ENCODE data around the gene HHIPL1. TPM values are rescaled to one million over a fixed set of nuclear protein-coding genes. Genes with fewer than 3 reads are reported as not detected.

Gene HHIPL1
- total and polyA plus RNA-seq, 2 of the 8 experiments (the other 6 are each of a cell fraction or from before 2014, with no cell fraction given), result 1.5 to 2.6 TPM

GRCh38 chr14:99647411-99647810 is 2.5 kb downstream of the HHIPL1 start:
- H4K5ac ChIP-seq (ENCODE audit: insufficient read length, low read depth, low read length), result no peak overlapping the region
- DNase-seq (ENCODE audit: low read depth in 1 of 2, low spot score in 2 of 2) (no peak), FAIRE-seq (no peak)
- no peak overlapping the region for H2BK12ac ChIP-seq (ENCODE audit: low read depth, low read length)
- no peak overlapping the region for H3K14ac ChIP-seq (ENCODE audit: insufficient read length)
- H3K27ac ChIP-seq (ENCODE audit: low read depth, low read length), result no peak overlapping the region
- H2AK5ac ChIP-seq (ENCODE audit: low read depth, low read length), result no peak overlapping the region
- no peaks in the 10 kb centered on the region for H4K20me1 ChIP-seq (replicated peaks in 1 of 2; ENCODE audit: control insufficient read depth in 1 of 2, insufficient read depth in 2 of 2, low read length in 2 of 2)
- H4K91ac ChIP-seq (replicated peaks; ENCODE audit: insufficient read length, low read length), result no peak overlapping the region
- H2BK120ac ChIP-seq (replicated peaks; ENCODE audit: low read depth, low read length), result no peak overlapping the region
- no peak overlapping the region for H3K4me2 ChIP-seq (ENCODE audit: insufficient read depth in 1 of 2, low read depth in 2 of 2, low read length in 2 of 2)
- peaks cover 0 to 14% (median 5%) of the 10 kb centered on the region in 4 experiments; a peak in 5 of 7 replicates for H3K4me1 ChIP-seq (replicated peaks in 1 of 4; ENCODE audit: control insufficient read depth in 3 of 4, insufficient read depth in 4 of 4, low read length in 3 of 4)
- peaks cover 10% of the 10 kb centered on the region; the same call in 1 of the 2 replicates for H3K23me2 ChIP-seq (ENCODE audit: low read depth, low read length)
- no peak overlapping the region for H3K9ac ChIP-seq (replicated peaks in 1 of 4; ENCODE audit: extremely low read depth in 1 of 4, low read depth in 3 of 4, low read length in 3 of 4)
- no peak overlapping the region for H3K56ac ChIP-seq (replicated peaks; ENCODE audit: insufficient read length, low read depth, low read length)
- H3K79me2 ChIP-seq (ENCODE audit: control insufficient read depth in 1 of 2, insufficient read depth in 2 of 2, low read length in 2 of 2), result no peaks in the 10 kb centered on the region
- no peak overlapping the region for H2AFZ ChIP-seq (ENCODE audit: low read length)
- ChIA-PET CTCF (ENCODE audit: partially characterized antibody) (interaction anchor here (0.6 to 1.7 kb wide), 9 partner anchors 8 to 109 kb away, joined by 3 to 4 read pairs (median 3); partner anchors contain the start of gene CYP46A1), POLR2A (ENCODE audit: partially characterized antibody) (no interaction called here)
- no peaks in the 10 kb centered on the region for H3K36me3 ChIP-seq (ENCODE audit: control insufficient read depth in 2 of 4, insufficient read depth in 4 of 4, low read length in 3 of 4)
- H3K79me1 ChIP-seq (ENCODE audit: low read depth, low read length), result no peaks in the 10 kb centered on the region
- H2BK15ac ChIP-seq (ENCODE audit: low read length), result no peak overlapping the region
- H3K23ac ChIP-seq (ENCODE audit: insufficient read length), result no peak overlapping the region
- no peak overlapping the region for H3K4me3 ChIP-seq (ENCODE audit: extremely low read depth in 1 of 4, insufficient read depth in 2 of 4, low read depth in 3 of 4, low read length in 4 of 4)
- no peak overlapping the region for H2BK20ac ChIP-seq (ENCODE audit: low read length)
- H3K27me3 ChIP-seq (replicated peaks in 1 of 4; ENCODE audit: control insufficient read depth in 3 of 4, extremely low read depth in 1 of 4, insufficient read depth in 3 of 4, low read length in 3 of 4), result peaks cover 0 to 30% (median 22%) of the 10 kb centered on the region in 4 experiments; a peak in 6 of 7 replicates
- H3K9me3 ChIP-seq (ENCODE audit: insufficient read depth in 2 of 2, low read depth in 1 of 2, low read length in 1 of 2), result no peaks in the 10 kb centered on the region
- no peak overlapping the region for H2BK5ac ChIP-seq (ENCODE audit: low read depth, low read length)
- no peak overlapping the region for H4K8ac ChIP-seq (ENCODE audit: extremely low read depth, insufficient read depth, low read length)
- H3K4ac ChIP-seq (replicated peaks; ENCODE audit: insufficient read length, low read depth, low read length), result no peak overlapping the region
- no peak overlapping the region for H3K18ac ChIP-seq (ENCODE audit: extremely low read depth, low read length)
- 87% methylated on average over 7 of the region's 7 CpGs; no CpG with 5 or more reads in 1 of the 2 experiments for WGBS, 2 experiments (ENCODE audit: extremely low coverage in 1 of 2, insufficient coverage in 1 of 2, insufficient read length in 1 of 2, insufficient replicate concordance in 2 of 2, low coverage in 1 of 2, low lambda C conversion rate in 2 of 2, missing lambda C conversion rate in 1 of 2)
- TF ChIP-seq NANOG (IDR thresholded peaks at IDR 0.05; ENCODE audit: insufficient read depth, low read depth, low read length, poor library complexity, severe bottlenecking), result no peak
- no peak for TF ChIP-seq RFX5 (IDR thresholded peaks at IDR 0.05; ENCODE audit: borderline replicate concordance, low read depth, low read length)
- no peak for TF ChIP-seq HDAC6 (IDR thresholded peaks at IDR 0.05; ENCODE audit: low read depth, low read length)
- no peak for TF ChIP-seq RAD21 (IDR thresholded peaks at IDR 0.05 in 1 of 2, conservative IDR thresholded peaks at IDR 0.05 in 1 of 2; ENCODE audit: low read depth in 2 of 2, low read length in 2 of 2)
- no peak for TF ChIP-seq CTBP2 (IDR thresholded peaks at IDR 0.05; ENCODE audit: borderline replicate concordance, insufficient read depth, insufficient read length, low read length)
- no peak for TF ChIP-seq CHD1 (IDR thresholded peaks at IDR 0.05; ENCODE audit: low read depth, low read length)
- TF ChIP-seq EP300 (IDR thresholded peaks at IDR 0.05; ENCODE audit: borderline replicate concordance in 1 of 2, low read depth in 2 of 2, low read length in 2 of 2), result no peak
- TF ChIP-seq EGR1 (IDR thresholded peaks at IDR 0.05; ENCODE audit: borderline replicate concordance, low read depth, low read length), result no peak
- no peak for TF ChIP-seq CHD2 (IDR thresholded peaks at IDR 0.05; ENCODE audit: low read length)
- TF ChIP-seq RXRA (IDR thresholded peaks at IDR 0.05; ENCODE audit: insufficient read depth, low read depth, low read length), result no peak
- TF ChIP-seq POLR2AphosphoS5 (IDR thresholded peaks at IDR 0.05; ENCODE audit: low read depth, low read length), result no peak
- no peak for TF ChIP-seq POLR2A (IDR thresholded peaks at IDR 0.05; ENCODE audit: control extremely low read depth in 1 of 2, low read depth in 2 of 2, low read length in 2 of 2)
- TF ChIP-seq KDM1A (IDR thresholded peaks at IDR 0.05; ENCODE audit: borderline replicate concordance, low read length), result no peak
- TF ChIP-seq JUND (IDR thresholded peaks at IDR 0.05; ENCODE audit: low read length), result no peak
- TF ChIP-seq SP2 (IDR thresholded peaks at IDR 0.05; ENCODE audit: low read length), result no peak

All from H1 (cell line).